Erythroblast (primary cell): ENCODE data around the gene RBSN.

Experiments used
- DNase-seq, 2 experiments: peaks; one replicate each; lab custom pipeline; 2025; lab: John Stamatoyannopoulos, UW
- GATA1 ChIP-seq: IDR thresholded peaks from 2 replicates; pipeline ENCODE4 v1.6.1; 2011; ENCODE audit warnings: low read depth, mild to moderate bottlenecking, control low read depth, low read length, moderate library complexity
- POLR2A ChIP-seq: IDR thresholded peaks from 2 replicates; pipeline ENCODE4 v1.6.1; 2011; ENCODE audit warnings: mild to moderate bottlenecking, low read length

RBSN gene

GRCh38 chr3:15110206-15110605, 11.3 kb upstream of the RBSN start:
- TF ChIP-seq GATA1 = no peak
- TF ChIP-seq POLR2A = no peak
- no peak for DNase-seq

- TF ChIP-seq GATA1 (no peak), POLR2A (no peak)
- no peak for DNase-seq
Observed at GRCh38 chr3:15108869-15109268, 9.9 kb upstream of the RBSN start.

DNA sequence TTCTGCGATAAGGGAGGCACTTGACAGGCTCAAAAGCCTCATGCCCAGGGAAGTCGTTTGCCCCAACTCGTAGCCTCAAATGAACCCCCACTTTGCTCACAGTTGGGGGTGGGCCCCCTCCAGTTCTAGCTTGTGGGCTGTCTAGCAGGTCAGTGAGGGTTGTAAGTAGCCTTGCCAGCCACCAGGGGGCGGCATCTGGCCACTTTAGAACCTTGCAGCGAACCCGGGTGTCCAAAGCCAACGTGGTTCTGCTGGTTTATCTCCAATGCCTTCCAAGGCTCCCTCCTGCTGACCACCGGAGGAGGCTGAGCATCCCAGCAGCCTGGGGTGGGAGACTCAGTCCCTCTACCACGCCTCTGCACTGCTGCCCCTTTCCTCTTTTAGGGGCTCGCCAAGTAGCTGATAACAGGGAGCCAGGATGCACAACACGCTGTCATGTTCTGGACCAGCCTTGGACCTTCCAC, 9.2 kb upstream of the RBSN start:
- TF ChIP-seq GATA1 = no peak
- TF ChIP-seq POLR2A = no peak
- peak; percentile 84 to 91 for DNase-seq

GRCh38 chr3:15107075-15107947, 8.4 kb upstream of the RBSN start:
- TF ChIP-seq GATA1 = no peak
- TF ChIP-seq POLR2A = no peak
- DNase-seq = no peak

DNA sequence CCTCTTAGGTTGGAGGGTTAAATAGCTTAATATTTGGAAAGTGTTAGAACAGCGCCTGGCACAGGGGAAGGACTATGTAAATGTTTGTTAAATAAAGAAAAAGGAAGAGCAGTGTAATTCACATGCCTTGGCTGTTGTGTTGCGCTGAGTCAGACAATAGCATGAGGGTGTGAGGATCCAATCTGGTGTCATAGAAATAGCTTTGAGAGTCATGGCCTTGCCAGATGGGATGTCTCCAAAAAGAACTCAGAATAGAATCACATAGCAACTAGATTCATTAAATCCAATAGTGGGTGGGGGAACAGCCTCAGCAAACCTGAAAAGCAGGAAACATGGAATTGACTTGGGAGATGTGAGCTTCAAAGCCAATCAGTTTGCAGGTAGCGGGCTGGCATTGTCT, 3.9 kb upstream of the RBSN start:
- no peak for DNase-seq
- no peak for TF ChIP-seq POLR2A
- no peak for TF ChIP-seq GATA1

- TF ChIP-seq POLR2A (peak; percentile 25), GATA1 (no peak)
- DNase-seq = no peak
Observed at GRCh38 chr3:15102256-15102655, 3.3 kb upstream of the RBSN start.

DNA sequence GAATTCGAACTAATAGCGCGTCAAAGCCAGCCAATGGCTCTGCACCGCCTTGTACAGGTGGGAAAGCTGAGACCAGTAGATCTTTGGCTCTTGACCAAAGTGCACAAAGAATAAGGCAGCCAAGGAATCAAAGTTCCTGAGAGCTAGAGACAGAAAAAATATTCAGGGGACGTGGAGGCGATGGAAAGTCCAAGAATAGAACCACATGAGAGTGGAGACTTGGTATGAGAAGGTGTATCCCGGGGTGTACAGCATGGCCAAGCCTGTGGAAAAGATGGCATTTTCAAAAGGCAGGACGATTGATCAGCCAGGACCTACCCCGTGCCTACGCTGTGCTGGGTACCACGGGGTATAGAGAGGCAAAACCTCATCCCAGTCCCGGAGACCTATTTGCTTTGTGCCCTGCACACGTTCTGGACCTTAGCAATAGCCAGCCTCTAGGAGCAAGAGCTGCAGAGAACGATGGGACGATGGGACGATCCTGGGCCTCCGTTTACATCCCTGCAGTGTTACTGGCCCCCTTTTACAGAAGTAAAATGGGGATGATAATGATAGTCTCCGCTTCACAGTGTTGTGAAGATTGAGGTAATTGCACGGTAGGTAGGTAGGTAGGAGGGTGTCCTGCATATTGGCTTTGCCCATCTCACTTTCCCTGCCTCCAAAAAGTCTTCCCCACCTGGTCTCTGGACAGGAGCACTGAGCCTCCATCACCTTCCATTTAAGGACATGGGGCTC, 583 bp upstream of the RBSN start:
- DNase-seq = no peak
- TF ChIP-seq GATA1 (no peak), POLR2A (peak; percentile 37)

DNA sequence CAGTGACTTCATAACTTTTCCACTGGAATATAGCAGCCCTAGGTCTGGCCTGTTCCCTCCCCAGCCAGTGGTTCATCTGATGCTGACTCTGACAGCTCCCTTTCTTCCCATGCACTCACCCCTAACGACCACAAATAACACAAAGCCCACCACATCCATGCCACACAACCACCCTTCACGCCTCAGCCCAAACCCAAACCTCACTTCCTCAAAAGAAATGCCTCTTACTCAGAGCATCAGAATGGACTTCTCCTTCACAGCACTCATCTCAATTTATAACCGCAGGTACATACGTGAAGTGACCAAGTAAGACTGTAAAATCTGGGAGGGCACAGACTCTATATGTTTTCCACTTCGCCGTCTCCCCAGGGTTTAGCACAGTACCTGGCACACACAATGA, 1.1 kb downstream of the RBSN start:
- DNase-seq = peak; percentile 25 to 44
- no peak for TF ChIP-seq POLR2A
- TF ChIP-seq GATA1 = no peak

DNA sequence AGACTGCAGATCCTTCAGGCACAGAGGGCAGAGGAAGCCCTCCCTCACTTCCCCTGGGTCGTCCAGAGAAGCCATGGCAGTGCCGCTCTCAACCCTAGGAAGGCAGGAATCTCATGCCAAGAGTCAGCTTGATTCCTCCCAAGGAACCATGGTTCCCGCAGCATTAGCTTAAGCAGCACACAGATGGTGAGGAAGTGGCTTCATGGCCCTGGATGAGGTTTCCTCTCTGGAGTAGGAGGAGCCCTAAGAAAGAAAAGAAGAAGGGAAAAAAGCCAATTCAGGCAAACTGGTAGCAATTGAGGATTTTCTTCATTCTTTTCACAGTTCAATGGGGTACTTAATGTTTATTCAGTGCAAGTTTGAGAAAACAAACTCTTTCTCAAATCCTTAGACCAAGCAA, 2.9 kb downstream of the RBSN start:
- no peak for DNase-seq
- TF ChIP-seq GATA1 (no peak), POLR2A (no peak)

DNA sequence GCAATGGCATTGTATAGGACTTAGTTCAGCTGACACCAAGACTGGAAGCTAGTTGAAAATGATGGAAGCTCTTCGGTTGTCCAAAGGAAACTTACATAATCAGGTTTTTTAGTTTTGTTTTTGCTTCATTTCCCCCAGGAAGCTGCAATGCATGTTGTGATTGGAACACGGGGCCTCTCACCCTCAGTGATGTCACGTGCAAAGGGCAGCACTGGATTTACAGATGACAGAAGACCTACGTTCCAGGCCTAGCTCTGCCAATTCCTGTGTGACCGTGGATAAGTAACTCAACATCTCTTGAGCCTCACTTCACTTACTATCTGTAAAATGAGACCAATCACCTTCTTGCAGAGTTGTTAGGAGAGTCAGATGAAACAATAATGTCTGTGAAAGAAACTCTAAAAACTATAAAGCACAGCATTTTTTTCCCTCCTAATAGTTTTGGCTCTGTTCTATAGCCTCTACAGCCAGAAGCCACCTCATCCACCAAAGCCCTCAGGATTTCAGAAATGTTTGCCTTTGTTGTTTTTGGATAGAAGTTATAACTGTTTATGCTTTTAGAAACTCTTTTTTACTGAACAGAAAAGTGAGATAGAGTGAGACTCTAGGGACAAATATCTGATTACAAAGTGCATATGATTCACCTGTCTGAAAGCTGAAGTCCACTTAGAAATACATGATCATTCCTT, 4.6 kb downstream of the RBSN start:
- no peak for DNase-seq
- TF ChIP-seq GATA1 (no peak), POLR2A (no peak)

GRCh38 chr3:15092686-15093085, 6.3 kb downstream of the RBSN start:
- no peak for TF ChIP-seq GATA1
- no peak for TF ChIP-seq POLR2A
- no peak for DNase-seq

DNA sequence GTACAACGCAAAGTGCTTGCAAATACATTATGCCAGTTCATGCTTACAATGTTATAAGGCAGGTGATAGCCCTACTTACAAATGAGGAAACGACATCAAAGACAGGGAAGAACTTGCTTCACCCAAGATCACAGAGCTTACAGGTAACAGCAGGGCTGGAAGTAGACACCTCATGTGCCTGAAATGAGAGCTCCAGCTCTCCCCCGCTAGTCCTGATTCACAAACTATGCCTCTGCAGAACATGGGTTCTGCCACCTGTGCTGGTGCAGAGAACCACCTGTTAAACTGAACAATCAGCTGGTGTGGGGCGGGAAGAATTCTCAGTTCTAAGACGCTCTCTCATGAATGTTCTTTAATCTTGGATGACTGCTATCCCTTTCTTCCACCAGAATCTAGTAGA, 7.4 kb downstream of the RBSN start:
- DNase-seq = no peak
- TF ChIP-seq POLR2A = no peak
- no peak for TF ChIP-seq GATA1

DNA sequence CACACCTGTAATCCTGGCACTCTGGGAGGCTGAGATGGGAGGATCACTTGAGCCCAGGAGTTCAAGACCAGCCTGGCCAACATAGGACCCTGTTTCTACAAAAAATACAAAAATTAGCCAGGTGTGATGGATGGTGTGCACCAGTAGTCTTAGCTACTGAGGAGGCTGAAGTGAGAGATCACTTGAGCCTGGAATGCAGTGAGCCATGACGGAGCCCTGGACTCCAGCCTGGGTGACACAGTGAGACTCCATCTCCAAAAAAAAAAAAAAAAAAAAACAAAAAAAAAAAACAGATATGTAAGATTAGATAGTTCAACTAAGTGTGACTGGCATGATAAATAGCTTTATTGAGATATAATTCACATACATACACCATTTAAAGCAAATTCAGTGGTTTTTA, 9.7 kb downstream of the RBSN start:
- no peak for DNase-seq
- TF ChIP-seq GATA1 (no peak), POLR2A (no peak)

DNA sequence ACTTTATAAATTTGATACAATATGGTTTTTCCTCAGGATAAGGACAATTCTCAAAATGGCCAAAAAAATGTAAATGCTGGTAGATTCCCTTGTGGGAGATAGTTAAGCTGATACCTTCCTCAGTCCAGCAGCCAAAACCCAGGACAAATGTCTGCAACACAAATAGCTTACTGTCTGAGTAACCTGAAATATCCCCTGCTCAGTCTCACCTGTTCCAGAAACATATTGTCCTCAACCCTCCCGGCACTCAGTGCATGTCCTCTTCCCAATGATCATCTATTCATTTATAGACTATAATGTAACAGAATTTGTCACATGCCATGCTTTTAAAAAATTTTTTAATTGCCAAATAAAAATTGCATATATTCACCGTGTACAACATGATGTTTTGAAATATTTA, 12.2 kb downstream of the RBSN start:
- no peak for DNase-seq
- no peak for TF ChIP-seq POLR2A
- TF ChIP-seq GATA1 = no peak
